SK-N-SH (cell line): ENCODE results near the gene CNTNAP2.

Experiments used
- CTCF ChIP-seq: fragments of 200-600 bp; sonication (generic); IDR thresholded peaks from 2 replicates; pipeline ENCODE4 v1.6.1; 2017; ENCODE audit warnings: antibody characterized with exemption, mild to moderate bottlenecking, moderate library complexity
- EZH2phosphoT487 ChIP-seq: fragments of 200-600 bp; sonication (generic); IDR thresholded peaks from 2 replicates; pipeline ENCODE4 v1.6.1; 2017; ENCODE audit warnings: low read depth, mixed run types, mild to moderate bottlenecking, antibody characterized with exemption, moderate library complexity, borderline replicate concordance
- FOXJ3 ChIP-seq: sonication (generic); formaldehyde crosslinking; IDR thresholded peaks from 2 replicates; pipeline ENCODE4 v1.5.1; 2020; ENCODE audit warnings: mild to moderate bottlenecking, missing genetic modification reagents
- MAX ChIP-seq: IDR thresholded peaks from 2 replicates; pipeline ENCODE4 v1.4.0; 2012; ENCODE audit warnings: low read depth
- MXI1 ChIP-seq: IDR thresholded peaks from 2 replicates; pipeline ENCODE4 v1.6.1; 2012; ENCODE audit warnings: mild to moderate bottlenecking, low read depth, low read length, improper control_type of control experiment
- NFIC ChIP-seq: IDR thresholded peaks from 2 replicates; pipeline ENCODE4 v1.4.0; 2012; ENCODE audit warnings: borderline replicate concordance
- POLR2AphosphoS5 ChIP-seq: IDR thresholded peaks from 2 replicates; pipeline ENCODE4 v1.6.1; 2012; ENCODE audit warnings: low read depth, low read length
- RAD21 ChIP-seq: IDR thresholded peaks from 2 replicates; pipeline ENCODE4 v1.6.1; 2012; ENCODE audit warnings: mild to moderate bottlenecking, low read length
- TCF12 ChIP-seq: IDR thresholded peaks from 2 replicates; pipeline ENCODE4 v1.4.0; 2012
- USF2 ChIP-seq: fragments of 150-350 bp; IDR thresholded peaks from 2 replicates; pipeline ENCODE4 v1.6.1; 2017; ENCODE audit warnings: antibody characterized with exemption, low read length, low read depth, borderline replicate concordance
- ZBTB33 ChIP-seq: IDR thresholded peaks from 2 replicates; pipeline ENCODE4 v1.4.0; 2012; ENCODE audit warnings: low read depth, borderline replicate concordance

- TF ChIP-seq USF2 (no peak), FOXJ3 (no peak), MAX (no peak), CTCF (no peak), EZH2phosphoT487 (no peak), RAD21 (no peak), POLR2AphosphoS5 (no peak), ZBTB33 (no peak), MXI1 (no peak), TCF12 (no peak), NFIC (no peak)
Measured at GRCh38 chr7:147472556-147472955, 1356.0 kb downstream of the CNTNAP2 start.
